ENCODE data around the gene CARD9. TPM values are rescaled to one million over a fixed set of nuclear protein-coding genes. Genes with fewer than 3 reads are reported as not detected.

Gene CARD9
- total RNA-seq, 2 experiments from 2014 or later = 0.92 to 1.7 TPM

DNA sequence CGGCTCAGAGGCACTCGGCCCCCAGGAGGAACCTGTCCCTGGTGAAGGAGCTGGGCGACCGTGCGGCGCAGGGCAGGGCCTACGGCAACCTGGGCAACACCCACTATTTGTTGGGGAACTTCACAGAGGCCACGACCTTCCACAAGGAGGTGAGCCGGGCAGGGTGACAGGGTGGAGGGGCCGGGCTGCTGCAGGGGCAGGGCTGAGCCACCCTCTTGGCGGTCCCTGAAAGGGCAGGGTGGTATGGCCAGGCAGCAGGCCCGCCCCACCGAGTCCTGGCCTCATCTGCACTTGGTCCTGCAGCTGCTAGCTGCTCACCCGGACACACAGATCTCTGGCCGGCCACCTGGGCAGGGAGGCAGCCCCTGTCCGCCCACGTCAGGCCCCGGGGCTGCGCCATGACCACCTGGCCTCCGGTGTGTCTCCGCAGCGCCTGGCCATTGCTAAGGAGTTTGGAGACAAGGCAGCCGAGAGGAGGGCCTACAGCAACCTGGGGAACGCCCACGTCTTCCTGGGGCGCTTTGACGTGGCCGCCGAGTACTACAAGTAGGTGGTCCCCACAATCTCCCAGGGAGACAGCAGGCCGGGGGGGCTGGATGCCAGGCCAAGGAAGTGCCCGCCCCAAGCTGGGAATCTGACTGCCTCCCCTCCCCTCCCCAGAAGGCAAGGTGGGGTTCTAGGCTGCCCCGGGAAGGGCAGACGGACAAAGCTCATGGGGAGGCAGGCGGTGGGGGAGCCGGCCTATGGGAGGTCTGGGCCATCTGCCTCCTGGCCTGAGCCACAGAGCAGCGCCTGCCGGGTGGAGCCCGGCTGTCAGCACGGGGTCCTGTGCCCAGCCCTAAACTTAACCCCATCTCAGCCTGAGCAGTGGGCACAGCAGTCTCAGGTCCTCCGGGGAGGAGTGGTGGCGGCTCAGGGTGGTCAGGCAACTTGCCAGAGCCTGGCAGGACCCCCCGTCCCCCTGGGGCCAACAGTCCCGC lies 35.8 kb downstream of the CARD9 start:
- Histone ChIP-seq H2AFZ (ENCODE audit: low read length) (no peak overlapping the region), H3K4me1 (ENCODE audit: insufficient read depth, low read length, poor library complexity, severe bottlenecking) (no peaks in the 10 kb centered on the region), H3K9me3 (ENCODE audit: low read length) (no peaks in the 10 kb centered on the region), H3K79me2 (ENCODE audit: insufficient read depth, low read depth, low read length) (no peaks in the 10 kb centered on the region), H3K27ac (ENCODE audit: low read depth, low read length, poor library complexity, severe bottlenecking) (no peak overlapping the region), H3K4me2 (ENCODE audit: low read length) (no peak overlapping the region), H3K4me3 (ENCODE audit: low read depth, low read length, poor library complexity, severe bottlenecking) (no peak overlapping the region), H3K36me3 (ENCODE audit: insufficient read depth, low read length) (no peaks in the 10 kb centered on the region), H3K9me2 (ENCODE audit: insufficient read depth, low read length) (no peaks in the 10 kb centered on the region), H4K20me1 (ENCODE audit: insufficient read depth, low read length) (no peaks in the 10 kb centered on the region)
- ChIA-PET POLR2A (no interaction called here), CTCF (ENCODE audit: unreplicated experiment) (interaction anchor here (0.6 kb wide), 1 partner anchor 63 kb away, joined by 3 read pairs; no protein-coding TSS in a partner anchor)
- TF ChIP-seq EZH2phosphoT487 (IDR thresholded peaks at IDR 0.05; ENCODE audit: borderline replicate concordance, low read depth, low read length) = no peak
- TF ChIP-seq, protein P1, sequence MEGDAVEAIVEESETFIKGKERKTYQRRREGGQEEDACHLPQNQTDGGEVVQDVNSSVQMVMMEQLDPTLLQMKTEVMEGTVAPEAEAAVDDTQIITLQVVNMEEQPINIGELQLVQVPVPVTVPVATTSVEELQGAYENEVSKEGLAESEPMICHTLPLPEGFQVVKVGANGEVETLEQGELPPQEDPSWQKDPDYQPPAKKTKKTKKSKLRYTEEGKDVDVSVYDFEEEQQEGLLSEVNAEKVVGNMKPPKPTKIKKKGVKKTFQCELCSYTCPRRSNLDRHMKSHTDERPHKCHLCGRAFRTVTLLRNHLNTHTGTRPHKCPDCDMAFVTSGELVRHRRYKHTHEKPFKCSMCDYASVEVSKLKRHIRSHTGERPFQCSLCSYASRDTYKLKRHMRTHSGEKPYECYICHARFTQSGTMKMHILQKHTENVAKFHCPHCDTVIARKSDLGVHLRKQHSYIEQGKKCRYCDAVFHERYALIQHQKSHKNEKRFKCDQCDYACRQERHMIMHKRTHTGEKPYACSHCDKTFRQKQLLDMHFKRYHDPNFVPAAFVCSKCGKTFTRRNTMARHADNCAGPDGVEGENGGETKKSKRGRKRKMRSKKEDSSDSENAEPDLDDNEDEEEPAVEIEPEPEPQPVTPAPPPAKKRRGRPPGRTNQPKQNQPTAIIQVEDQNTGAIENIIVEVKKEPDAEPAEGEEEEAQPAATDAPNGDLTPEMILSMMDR (conservative IDR thresholded peaks at IDR 0.05; ENCODE audit: low read length) = no peak
- no peak for DNase-seq (ENCODE audit: low spot score)
- BruUV-seq (replicated peaks) = no TSS peak
- intact Hi-C loops (cut with micrococcal nuclease; ENCODE audit: unreplicated experiment) = no loop called here

GRCh38 chr9:136336881-136337280 lies 36.6 kb downstream of the CARD9 start:
- Histone ChIP-seq H3K9me2 (ENCODE audit: insufficient read depth, low read length) (no peaks in the 10 kb centered on the region), H3K79me2 (ENCODE audit: insufficient read depth, low read depth, low read length) (no peaks in the 10 kb centered on the region), H3K4me3 (ENCODE audit: low read depth, low read length, poor library complexity, severe bottlenecking) (no peak overlapping the region), H3K9me3 (ENCODE audit: low read length) (no peaks in the 10 kb centered on the region), H4K20me1 (ENCODE audit: insufficient read depth, low read length) (no peaks in the 10 kb centered on the region), H2AFZ (ENCODE audit: low read length) (no peak overlapping the region), H3K4me2 (ENCODE audit: low read length) (no peak overlapping the region), H3K4me1 (ENCODE audit: insufficient read depth, low read length, poor library complexity, severe bottlenecking) (no peaks in the 10 kb centered on the region), H3K27ac (ENCODE audit: low read depth, low read length, poor library complexity, severe bottlenecking) (no peak overlapping the region), H3K36me3 (ENCODE audit: insufficient read depth, low read length) (no peaks in the 10 kb centered on the region)
- CTCF ChIA-PET (ENCODE audit: unreplicated experiment) = no interaction called here
- POLR2A ChIA-PET = no interaction called here
- DNase-seq (ENCODE audit: low spot score) = no peak
- BruUV-seq (replicated peaks) = no TSS peak
- intact Hi-C loops (cut with micrococcal nuclease; ENCODE audit: unreplicated experiment) = no loop called here
- no peak for TF ChIP-seq EZH2phosphoT487 (IDR thresholded peaks at IDR 0.05; ENCODE audit: borderline replicate concordance, low read depth, low read length)
- TF ChIP-seq, protein P1 (conservative IDR thresholded peaks at IDR 0.05; ENCODE audit: low read length) = no peak

Measured in OCI-LY7 (cell line).